Right hindlimb (tissue), 1 donor: ENCODE measurements around the gene LYRM9.
"Not testable (repeated sequence)": the region's sequence is repeated elsewhere in the genome, so short reads cannot be mapped to it uniquely, and the experiment has no call there.

Experiments used
- DNase-seq: peaks from one replicate; pipeline ENCODE4 v3.0.0-alpha.2; 2018

The LYRM9 gene

GRCh38 chr17:27837769-27838168, 55.4 kb downstream of the LYRM9 start:
- not testable (repeated sequence) for DNase-seq

DNA sequence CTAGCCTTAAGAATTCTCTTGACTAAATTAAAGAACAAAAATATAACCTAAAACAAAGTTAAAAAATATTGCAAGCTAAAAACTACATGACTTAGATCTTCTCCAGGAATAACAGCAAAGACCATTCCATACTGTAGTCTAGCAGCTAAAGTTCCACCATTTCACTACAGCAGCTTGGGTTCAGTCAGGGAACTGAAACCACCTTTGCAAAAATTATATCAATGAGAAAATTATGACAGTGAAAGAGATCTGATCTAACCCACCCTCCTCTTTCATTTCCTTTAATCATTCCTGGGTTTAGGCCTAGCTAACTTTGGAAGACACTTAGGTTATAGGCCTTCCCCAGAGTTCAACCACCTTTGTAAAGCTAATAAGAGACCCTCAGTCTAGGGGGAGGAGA, 56.5 kb downstream of the LYRM9 start:
- DNase-seq, result no peak

DNA sequence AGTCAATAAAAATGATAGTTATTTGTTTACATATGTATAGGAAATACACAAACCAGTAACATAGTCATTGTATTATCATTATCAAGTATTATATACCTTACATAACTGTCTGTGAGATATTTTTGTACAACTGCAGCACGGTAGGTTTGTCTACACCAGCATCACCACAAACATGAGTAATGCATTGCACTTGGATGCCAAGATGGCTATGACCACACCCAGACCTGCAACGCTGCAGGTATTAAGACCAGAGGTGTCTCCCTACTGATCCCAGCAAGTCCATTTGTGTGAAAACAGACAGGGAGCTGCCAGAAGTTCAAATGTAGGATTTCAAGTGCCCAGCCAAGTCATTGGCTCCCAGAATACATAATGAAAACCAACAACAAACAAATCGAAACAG, 58.6 kb downstream of the LYRM9 start:
- no peak for DNase-seq

- no peak for DNase-seq
Observed at GRCh38 chr17:27832831-27833230, 60.3 kb downstream of the LYRM9 start.

- DNase-seq, result not testable (repeated sequence)
Observed at GRCh38 chr17:27829888-27830287, 63.3 kb downstream of the LYRM9 start.

- not testable (repeated sequence) for DNase-seq
Observed at GRCh38 chr17:27829143-27829711, 63.9 kb downstream of the LYRM9 start.
